Measurements from ENCODE around the gene ENGASE.

DNA sequence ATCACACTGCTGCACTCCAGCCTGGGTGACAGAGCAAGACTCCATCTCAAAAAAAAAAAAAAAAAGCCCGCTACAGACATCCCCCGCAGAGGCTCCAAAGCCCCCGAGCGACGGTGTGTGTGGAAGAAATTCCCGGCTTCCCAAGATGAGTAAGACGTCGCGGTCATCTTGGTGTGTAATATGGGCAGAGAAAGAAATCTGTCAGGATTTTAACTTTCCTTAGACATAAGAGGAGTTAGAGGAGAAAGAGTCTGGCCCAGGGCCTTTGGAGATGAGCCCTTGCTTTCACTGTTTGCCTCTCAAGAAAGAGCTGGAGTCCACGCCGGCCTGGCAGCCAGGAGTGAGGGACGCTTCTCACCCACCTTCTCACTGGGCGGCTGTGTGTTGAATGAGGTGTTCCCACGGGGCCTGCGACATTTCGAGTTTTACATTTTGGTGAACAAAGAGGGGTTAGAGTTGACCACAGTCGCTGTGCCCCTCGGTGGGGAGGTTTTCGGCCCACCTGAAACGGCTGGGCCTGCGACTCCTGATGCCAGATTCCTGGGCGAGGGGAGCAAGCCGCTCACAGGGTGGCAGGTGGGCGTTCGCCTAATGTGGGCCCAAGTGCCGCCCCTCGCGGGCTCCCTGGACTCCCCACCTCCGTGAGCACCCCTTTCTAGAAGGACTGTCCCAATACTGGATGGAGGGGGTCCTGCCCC, 32.8 kb upstream of the ENGASE start:
- TF ChIP-seq EZH2 (IDR thresholded peaks at IDR 0.05) (no peak), POLR2AphosphoS5 (IDR thresholded peaks at IDR 0.05; ENCODE audit: borderline replicate concordance, low read depth, low read length) (no peak)
